T-helper 2 cell treated with Interferon-gamma antibody and Interleukin-4, amounts not matched to agents 100 ng/mL and 5 ng/mL, for 36 hours (primary cell): ENCODE data around the gene CLCN1. TPM values are rescaled to one million over a fixed set of nuclear protein-coding genes. Genes with fewer than 3 reads are reported as not detected.

Experiments
- intact Hi-C: fragments of 100-400 bp; cut with micrococcal nuclease; formaldehyde crosslinking; loops from one replicate; pipeline ENCODE4 v1.15.1; 2023
- total RNA-seq: library from RNA; stranded (reverse); gene quantifications from 2 replicates; pipeline ENCODE4 v1.2.3, GENCODE V29; 2022

The CLCN1 gene
- total RNA-seq, 1 donor from 2014 or later, result not detected

DNA sequence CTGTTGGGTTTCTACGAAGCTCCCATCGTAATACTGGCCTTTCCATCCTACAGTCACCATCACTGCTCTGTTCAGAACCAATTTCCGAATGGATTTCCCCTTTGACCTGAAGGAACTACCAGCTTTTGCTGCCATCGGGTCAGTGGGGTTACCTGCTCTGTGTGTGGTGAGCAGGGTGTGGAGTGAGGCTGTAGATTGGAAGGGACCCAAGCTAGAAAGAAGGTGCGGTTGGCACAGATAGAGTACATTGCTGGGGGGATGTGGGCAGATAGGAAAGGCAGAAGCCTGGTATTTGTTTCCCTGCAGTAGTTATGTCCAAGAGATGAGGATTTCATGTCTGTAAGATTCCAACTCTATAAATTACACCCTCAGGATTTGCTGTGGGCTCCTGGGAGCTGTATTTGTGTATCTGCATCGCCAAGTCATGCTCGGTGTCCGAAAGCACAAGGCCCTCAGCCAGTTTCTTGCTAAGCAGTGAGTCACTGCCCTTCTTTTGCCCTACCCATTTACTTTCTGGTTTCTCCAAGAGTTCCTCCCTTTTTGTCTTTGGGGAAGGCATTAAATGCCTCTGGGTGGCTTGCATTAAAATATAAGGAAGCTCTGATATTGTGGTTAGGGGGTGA is 15.4 kb downstream of the CLCN1 start:
- intact Hi-C loops, result no loop called here

DNA sequence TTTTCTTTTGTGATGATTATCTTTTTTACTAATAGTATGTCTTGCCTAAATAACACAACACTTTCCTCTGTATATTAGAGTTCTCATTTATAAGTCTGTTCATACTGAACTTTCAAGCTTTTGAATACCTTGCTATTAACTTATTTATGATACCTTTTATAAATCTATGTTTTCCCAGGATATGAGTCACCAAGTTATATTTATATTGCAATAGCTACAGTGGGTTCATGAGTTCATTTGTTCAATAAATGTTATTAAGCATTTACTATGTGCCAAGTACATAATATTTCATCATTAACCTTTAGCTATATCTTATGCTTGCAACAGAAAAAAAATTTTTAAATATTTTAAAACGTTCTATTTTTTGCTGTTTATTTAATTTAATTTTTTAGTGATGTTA is 18.3 kb downstream of the CLCN1 start:
- intact Hi-C loops, result no loop called here

DNA sequence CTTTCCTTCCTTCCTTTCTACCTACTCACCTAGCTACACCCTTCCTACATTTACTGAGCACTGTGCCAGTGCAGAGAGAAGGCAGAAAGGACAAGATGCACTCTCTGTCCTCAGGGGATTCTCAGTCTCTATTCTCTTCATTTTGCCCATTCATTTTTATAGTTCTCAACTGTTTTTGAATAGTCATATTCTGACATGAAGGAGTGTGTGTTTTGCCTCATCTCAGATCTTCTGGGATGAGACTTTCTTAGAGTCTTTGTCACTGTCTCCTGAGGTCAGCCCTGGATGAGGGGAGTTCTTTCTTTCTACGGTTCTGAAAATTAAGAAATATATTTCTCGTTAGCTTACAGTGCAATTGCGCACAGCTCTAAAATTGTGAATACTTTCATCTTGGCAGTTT is 21.3 kb downstream of the CLCN1 start:
- intact Hi-C loops, result no loop called here

DNA sequence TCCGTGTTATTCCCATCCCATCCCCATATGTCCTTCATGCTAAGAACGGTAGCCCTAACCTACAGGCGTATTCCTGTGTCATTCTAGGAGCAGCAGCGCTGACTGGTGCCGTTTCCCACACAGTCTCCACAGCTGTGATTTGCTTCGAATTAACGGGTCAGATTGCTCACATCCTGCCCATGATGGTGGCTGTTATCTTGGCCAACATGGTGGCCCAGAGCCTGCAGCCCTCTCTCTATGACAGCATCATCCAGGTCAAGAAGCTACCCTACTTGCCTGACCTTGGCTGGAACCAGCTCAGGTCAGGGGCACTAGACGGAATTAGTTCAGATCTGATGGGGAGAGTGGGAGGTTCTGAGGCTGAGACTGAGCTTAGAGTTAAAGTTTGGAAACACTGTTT is 25.9 kb downstream of the CLCN1 start:
- intact Hi-C loops, result loop anchor here (10.0 kb wide), 1 partner anchor 337 kb away; no protein-coding TSS in a partner anchor

DNA sequence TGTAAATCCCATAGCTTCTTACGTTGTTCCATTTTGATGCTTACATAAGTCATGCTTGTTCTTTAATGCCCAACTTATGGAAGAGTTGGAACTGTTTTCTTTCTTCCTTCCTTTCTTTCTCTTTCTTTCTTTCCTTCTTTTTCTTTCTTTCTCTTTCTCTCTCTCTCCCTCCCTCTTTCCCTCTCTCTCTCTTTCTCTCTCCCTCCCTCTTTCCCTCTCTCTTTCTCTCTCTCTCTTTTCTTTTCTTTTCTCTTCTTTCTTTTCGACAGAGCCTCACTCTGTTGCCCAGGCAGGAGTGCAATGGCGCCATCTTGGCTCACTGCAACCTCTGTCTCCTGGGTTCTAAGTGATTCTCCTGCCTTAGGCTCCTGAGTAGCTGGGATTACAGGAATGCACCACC is 27.7 kb downstream of the CLCN1 start:
- intact Hi-C loops, result loop anchor here (10.0 kb wide), 1 partner anchor 339 kb away; no protein-coding TSS in a partner anchor

DNA sequence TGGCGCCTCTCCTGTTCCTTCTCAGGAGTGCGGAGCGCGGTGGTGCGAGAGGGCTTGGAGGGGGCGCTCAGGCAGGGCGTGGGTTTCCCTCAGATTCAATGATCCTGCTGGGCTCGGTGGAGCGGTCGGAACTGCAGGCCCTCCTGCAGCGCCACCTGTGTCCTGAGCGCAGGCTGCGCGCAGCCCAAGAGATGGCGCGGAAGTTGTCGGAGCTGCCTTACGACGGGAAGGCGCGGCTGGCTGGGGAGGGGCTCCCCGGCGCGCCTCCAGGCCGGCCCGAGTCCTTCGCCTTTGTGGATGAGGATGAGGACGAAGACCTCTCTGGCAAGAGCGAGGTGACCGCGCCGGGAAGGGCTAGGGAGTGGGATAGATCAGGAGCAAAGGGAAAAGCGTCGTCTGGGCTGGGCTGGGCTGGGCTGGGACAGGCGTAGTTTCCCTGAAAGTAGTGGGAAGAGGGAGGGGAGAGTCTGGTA is 29.6 kb downstream of the CLCN1 start:
- intact Hi-C loops, result loop anchor here (1.0 to 10.0 kb wide), 4 partner anchors 35 to 341 kb away; partner anchors contain the start of gene ZYX

DNA sequence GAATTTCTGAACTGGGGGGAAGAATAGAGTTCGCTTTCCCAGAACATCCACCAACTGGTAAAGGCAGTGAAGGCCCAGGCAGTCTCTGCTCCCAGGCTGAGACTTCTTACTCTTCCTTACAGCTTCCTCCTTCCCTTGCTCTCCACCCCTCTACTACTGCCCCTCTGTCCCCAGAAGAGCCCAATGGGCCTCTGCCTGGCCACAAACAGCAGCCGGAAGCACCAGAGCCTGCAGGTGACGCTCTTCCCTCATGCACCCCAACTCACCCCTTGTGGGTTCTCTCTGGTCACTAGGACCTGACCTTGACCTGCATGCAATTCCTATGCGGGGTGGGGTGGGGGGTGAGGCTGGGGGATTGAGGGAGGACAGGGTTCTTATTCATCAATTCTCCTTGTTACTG is 30.1 kb downstream of the CLCN1 start:
- intact Hi-C loops, result loop anchor here (5.0 to 10.0 kb wide), 2 partner anchors 39 to 341 kb away; no protein-coding TSS in a partner anchor

DNA sequence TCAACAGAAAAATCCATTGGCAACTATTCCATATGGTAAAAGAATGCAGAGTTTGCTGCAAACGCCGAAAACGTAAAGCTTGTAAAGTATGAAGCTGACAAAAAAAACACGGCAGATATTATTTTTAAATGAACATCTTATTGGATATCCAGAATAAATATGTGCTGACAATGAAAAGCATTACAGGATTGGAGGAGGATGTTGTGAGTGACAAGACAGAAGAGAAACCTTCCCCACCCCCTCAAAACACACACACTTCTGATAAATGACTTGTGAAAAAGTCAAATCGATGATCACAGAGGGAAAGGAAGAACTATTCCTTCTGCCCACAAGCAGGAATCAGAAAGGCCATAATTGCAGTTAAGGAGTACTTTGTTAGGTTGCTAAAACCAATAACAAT is 32.0 kb downstream of the CLCN1 start:
- intact Hi-C loops, result loop anchor here (5.0 to 10.0 kb wide), 2 partner anchors 41 to 343 kb away; no protein-coding TSS in a partner anchor

DNA sequence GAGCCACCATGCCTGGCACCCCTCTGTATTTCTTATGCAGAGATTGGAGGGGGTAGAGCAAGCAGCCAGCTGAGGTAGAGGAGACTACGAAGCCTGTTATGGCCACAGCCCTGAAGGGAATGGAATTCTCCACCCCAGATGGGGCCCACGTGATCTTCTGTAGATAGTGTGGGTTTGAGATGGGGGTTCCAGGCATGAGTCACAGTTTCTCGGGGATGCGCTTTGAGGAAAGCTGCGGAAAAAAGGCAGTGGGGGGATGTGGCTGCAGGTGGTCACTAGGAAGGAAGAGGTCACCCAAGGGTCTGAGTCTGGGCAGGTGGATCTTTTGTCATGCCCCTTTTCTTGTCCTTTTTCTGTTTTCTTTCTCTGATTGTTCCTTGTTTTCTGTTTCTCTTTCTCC is 35.1 kb downstream of the CLCN1 start:
- intact Hi-C loops, result no loop called here

DNA sequence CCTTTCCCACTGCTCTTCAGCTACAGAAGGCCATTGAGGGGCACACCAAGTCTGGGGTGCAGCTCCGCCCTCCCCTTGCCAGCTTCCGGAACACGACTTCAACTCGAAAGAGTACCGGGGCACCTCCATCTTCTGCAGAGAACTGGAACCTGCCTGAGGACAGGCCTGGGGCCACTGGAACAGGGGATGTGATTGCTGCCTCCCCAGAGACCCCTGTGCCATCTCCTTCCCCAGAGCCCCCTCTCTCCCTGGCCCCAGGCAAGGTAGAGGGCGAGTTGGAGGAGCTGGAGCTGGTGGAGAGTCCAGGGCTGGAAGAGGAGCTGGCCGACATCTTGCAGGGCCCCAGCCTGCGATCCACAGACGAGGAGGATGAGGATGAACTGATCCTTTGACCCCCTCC is 35.7 kb downstream of the CLCN1 start:
- intact Hi-C loops, result no loop called here

DNA sequence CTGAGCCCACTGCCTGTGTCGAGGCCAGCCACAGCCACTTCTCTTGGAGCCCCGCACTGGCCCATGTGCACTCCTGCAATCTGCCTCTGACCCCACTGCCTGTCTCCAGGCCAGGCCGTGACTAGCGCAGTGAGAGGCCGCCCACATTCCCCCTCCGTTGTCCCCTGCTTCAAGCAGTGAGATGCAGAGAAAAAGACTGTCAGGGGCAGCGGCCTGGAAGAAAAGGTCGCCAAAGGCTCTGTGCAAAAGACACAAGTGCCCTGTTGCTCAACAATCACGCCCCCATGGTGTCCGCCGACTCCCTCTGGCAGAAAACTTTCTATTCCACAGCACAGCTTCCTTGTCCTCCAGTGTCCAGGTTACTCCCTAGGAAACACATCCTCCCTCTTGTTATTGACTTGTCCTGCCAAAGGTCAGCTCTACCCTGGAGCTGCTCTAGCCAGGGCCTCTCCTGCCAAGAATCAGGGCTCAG is 36.7 kb downstream of the CLCN1 start:
- intact Hi-C loops, result no loop called here

DNA sequence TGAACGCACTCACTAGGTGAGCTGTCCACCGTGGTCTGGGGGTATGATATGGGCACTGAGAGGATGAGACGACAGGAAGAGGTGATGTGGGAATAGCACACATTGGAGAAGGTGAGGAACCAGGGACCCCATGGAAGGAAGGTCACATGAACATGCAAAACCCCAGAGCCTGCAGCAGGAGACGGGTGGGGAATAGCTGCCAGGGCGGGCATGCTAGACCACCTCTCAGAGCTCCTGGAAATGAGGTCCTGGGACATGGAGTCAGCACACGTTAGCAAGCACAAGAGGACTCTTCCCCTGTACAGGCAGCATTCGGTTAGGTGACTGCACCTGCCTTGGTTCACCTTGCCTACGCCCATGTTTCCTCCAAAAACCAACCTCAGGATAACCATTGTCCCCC is 38.5 kb downstream of the CLCN1 start:
- intact Hi-C loops, result no loop called here

DNA sequence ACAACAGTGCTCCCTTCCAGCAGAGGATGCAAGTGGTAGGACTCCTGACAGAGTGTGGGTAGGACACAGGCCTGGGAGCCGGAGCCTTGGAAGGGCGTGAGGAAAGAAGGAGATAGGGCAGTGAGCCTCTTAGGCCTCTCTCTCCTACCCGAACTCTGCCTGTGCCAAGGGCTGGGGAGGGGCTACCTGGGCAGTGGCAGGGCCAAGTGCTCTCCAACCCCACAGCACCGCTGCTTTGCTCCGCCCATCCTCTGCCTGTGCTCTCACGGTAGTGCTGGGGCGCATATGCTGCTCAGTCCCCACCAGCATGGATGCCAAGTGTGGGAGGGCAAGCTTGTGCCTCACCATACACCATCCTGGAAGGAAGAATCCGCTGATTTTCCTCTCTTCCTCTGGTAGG is 39.1 kb downstream of the CLCN1 start:
- intact Hi-C loops, result no loop called here

DNA sequence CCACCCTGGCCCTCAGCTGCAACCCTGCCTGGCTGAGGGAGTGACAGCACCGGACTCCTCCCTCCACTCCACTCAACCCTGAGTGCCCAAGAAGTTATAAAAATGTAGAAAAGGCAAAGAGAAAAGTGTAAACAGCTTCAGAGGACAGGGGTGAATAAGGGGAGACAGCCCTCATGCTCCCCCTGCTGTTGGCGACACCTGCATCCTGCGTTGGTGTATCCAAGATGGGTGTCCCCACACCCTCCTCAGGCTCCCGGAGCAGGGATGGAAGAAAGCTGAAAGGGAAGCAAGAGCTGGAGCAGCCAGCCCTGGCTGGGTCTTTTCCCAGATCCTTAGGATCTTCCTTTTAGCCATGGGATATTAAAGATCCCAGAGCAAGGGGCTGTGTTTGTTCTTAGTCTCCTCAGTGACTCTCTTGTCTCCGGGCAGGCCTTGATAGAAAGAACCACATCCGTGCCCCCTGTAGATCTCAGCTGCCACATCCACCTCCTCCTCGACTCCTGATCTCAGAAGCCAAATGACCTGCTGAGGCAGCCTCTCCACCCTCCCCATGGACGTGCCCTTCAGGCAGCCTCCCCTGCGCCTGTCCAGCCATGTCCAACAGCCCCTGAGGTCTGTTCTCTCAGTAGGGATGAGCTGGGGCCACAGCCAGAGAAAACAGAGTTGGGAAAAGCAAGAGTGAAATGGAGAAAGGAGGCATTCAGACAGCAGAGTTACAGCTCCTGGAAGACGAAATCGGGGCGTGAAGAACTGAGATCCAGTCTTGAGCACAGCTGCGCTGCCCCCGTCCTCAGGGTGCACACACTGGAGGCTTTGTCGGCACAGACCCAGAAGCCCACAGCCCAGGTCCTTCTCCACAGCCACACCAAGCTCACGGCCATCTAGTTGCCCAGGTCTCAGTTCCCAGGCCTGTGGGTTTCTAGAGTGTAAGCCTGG is 39.8 kb downstream of the CLCN1 start:
- intact Hi-C loops, result no loop called here

DNA sequence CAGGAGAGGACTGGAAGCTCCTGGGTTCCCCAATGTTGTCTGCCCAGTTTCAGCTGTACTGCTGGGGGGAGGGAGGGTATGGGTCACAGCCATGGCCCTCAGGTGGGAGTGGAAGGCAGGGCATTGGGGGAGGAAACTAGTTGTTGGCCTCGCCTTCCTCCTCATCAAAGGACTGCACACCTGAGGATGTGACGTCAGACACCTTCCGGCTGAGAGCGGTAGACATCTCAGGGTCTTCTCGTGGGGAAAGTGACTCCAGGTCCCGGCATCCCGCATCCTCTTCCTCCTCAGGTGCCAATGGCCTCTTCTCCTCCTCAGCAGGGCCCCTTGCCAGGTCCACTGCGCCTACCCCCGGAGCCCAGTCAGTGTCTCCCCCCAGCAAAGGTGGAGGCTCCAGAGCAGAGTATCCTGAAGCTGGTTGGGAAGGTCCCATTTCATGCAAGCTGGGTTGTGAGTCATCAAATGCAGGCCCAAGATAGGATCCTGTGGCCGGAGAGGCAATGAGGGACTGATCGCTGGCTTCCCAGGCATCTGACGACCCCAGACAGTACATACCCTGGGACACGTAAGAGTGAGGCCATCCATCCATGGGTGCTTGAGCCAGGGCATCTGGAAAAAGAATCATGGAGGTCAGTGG is 40.6 kb downstream of the CLCN1 start:
- intact Hi-C loops, result no loop called here

DNA sequence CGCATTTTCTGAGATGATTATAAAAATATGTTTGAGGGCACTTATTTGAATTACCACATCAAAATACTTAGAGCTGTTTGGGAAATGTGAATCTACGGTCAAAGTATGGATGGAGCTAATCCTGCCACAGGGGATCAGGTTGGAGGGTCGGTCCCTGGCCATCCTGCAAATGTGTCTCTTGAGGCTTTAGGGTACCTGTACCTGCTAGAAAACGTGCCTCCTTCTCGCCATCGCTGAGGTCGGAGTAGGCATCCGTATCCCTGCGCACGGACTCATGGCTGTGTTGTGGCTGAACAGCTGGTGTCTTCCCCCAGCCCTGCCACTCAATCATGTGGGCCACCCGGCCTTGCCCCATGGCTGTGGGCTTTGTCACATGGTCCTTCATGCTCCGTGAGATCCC is 42.7 kb downstream of the CLCN1 start:
- intact Hi-C loops, result no loop called here

DNA sequence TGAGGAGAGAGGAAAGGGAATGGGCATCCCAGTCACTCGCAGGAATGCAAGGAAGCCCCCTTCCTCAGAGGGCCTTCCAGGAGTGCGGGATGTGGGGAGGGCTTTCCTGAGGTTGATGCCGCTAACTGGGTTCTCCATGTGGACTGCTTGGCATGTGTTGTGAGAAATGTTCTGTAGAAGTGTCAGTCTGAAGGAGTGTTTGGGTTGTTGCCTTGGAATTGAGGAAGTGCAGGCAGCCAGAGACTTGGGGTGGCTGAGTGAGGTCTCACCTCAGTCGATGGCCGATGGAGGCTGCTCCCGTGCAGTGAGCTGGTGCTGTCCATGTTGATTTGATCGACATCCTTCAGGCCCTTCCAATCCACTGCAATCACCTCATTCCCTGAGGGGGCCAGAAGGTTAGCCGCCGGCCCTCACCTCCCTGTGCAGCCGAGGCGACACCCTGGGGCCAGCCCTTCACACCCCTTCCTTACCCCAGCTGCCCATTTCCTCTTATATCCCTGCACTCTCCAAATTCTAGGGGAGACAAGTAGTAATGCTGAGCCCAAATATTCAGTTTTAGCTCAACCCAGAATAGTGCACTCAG is 44.0 kb downstream of the CLCN1 start:
- intact Hi-C loops, result loop anchor here (5.0 to 10.0 kb wide), 2 partner anchors 55 to 118 kb away; no protein-coding TSS in a partner anchor

DNA sequence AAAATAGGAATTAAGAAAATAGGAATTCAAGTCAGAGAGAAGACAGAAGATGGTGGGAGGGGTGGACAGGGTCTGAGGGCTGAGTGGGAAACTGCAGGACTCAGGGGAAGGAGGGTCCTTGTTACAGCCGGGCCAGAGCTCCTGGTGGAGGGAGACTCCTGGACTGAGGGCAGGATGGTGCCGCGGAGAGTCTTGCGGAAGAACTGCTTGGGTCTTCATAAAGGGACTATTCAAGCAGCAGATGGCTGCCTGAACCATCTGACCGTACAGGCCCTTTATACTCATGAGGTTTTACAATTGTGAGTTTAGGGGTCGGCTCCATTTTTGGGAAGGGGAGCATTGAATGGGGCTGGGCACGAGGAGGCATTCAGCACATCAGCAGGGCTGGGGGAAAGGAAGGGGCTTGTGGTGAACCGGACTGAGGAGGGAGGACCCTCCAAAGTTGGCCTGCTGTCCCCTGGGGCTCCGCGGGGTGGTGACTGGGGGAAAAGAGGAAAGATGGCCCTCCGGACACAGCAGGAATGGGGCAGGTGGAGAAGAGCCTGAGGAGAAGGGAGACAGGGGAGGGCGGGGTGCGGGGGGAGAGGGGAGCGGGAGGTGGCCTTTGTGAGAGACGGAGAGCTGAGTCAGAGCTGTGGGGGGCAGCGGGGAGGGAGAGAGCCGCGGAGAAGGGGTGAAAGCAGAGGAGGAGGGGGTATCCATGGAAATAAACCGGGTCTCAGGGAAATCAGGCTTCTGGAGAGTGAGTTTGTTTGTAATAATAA is 45.1 kb downstream of the CLCN1 start:
- intact Hi-C loops, result loop anchor here (5.0 to 10.0 kb wide), 2 partner anchors 54 to 119 kb away; no protein-coding TSS in a partner anchor

DNA sequence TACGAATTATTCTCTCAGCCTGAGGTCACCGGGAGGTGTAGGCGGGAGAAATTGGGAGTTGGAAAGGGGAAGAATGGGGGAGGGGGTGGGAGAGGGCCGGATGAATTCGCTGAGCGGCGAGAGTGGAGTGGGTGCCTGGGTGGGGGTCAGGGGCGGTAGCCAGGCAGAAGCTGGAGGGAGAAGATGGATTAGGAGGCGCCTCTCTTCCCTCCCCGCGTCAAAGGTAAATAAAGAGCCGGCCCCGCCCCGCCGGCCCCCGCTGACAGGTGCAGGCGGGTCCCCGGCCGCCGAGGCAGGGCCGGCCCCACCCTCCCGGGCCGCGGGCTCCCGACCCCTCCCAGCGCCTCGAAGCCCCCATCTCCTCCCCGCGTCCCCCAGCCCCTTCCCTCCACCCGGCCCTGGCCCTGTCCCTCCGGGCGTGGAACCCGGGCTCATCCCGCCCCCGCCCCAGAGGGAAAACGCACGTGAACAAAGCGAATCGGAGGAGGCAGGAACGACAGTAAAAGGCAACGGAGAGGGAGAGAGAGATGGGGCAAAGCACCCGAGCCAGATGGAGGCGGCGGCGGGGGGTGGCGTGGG is 45.7 kb downstream of the CLCN1 start:
- intact Hi-C loops, result loop anchor here (1.0 to 10.0 kb wide), 3 partner anchors 18 to 119 kb away; no protein-coding TSS in a partner anchor
